IPS DF 6.9 (cell line): Measurements from ENCODE around the gene NDUFS5.
"Not testable (repeated sequence)": the region's sequence is repeated elsewhere in the genome, so short reads cannot be mapped to it uniquely, and the experiment has no call there.

Experiments used
- DNase-seq: peaks from one replicate; pipeline ENCODE4 v3.0.0-alpha.2; 2013; ENCODE audit warnings: low read depth, low spot score
- H3K27ac ChIP-seq: one replicate; pipeline ENCODE4 v1.5.1; 2013; ENCODE audit warnings: low read length, control low read depth
- H3K27me3 ChIP-seq: 2 replicates; pipeline ENCODE4 v1.6.1; 2013; ENCODE audit warnings: mild to moderate bottlenecking, low read length; ENCODE audit not compliant: control insufficient read depth, insufficient read depth
- H3K36me3 ChIP-seq: 2 replicates; pipeline ENCODE4 v1.6.1; 2013; ENCODE audit warnings: low read length; ENCODE audit not compliant: control insufficient read depth, insufficient read depth
- H3K4me1 ChIP-seq: 2 replicates; pipeline ENCODE4 v1.6.1; 2013; ENCODE audit warnings: low read length; ENCODE audit not compliant: control insufficient read depth, insufficient read depth
- H3K4me3 ChIP-seq: 2 replicates; pipeline ENCODE4 v1.5.1; 2013; ENCODE audit warnings: mild to moderate bottlenecking, low read length
- H3K9me3 ChIP-seq: 2 replicates; pipeline ENCODE4 v1.6.1; 2013; ENCODE audit warnings: low read length, inconsistent platforms; ENCODE audit not compliant: control insufficient read depth, insufficient read depth
- WGBS: extraction: QIAGEN DNeasy Blood & Tissue Kit; methylation state at CpG from one replicate; pipeline ENCODE4 v1.1.7; 2013; ENCODE audit warnings: mixed read lengths, missing lambda C conversion rate; ENCODE audit not compliant: insufficient read length, insufficient coverage; 5-methylcytosine and 5-hydroxymethylcytosine counted together

The NDUFS5 gene

DNA sequence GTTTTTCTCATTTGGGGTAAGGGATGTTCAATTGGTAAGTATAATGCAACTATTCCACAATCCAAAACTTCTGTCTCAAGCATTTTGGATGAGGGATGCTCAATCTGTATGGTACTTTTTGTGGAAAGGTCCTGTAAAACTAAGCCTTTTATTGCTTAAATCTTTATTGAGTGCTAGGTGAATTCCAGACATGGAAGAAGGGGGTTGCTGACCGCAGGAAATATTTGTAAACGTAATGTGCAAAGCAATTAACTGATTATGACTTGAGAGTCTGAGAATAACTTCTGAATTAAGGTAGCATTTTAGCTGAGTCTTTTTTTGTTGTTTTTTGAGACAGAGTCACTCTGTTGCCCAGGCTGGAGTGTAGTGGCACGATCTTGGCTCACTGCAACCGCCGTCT is 32.0 kb upstream of the NDUFS5 start:
- Histone ChIP-seq H3K4me1 (peaks cover 2% of the 10 kb centered on the region; the same call in 1 of the 2 replicates), H3K9me3 (no peaks in the 10 kb centered on the region), H3K27ac (no peak overlapping the region), H3K36me3 (peaks cover 7% of the 10 kb centered on the region; the same call in 1 of the 2 replicates), H3K4me3 (no peak overlapping the region), H3K27me3 (no peaks in the 10 kb centered on the region)
- no CpG with 5 or more reads among the region's 5 CpGs for WGBS
- no peak for DNase-seq

- H3K4me1 ChIP-seq, result peaks cover 2% of the 10 kb centered on the region; the same call in 1 of the 2 replicates
- WGBS, result no CpG with 5 or more reads among the region's 4 CpGs
- no peak overlapping the region for H3K4me3 ChIP-seq
These were observed 28.9 kb upstream of the NDUFS5 start for GRCh38 chr1:38997034-38997900.

GRCh38 chr1:38997901-38998190 is 28.3 kb upstream of the NDUFS5 start:
- Histone ChIP-seq H3K9me3 (no peaks in the 10 kb centered on the region), H3K4me3 (no peak overlapping the region), H3K36me3 (peaks cover 15% of the 10 kb centered on the region; the same call in 1 of the 2 replicates), H3K4me1 (peaks cover 2% of the 10 kb centered on the region; the same call in 1 of the 2 replicates), H3K27me3 (no peaks in the 10 kb centered on the region), H3K27ac (no peak overlapping the region)
- no peak for DNase-seq
- no CpG with 5 or more reads among the region's 3 CpGs for WGBS

More at GRCh38 chr1:38997034-38997900, 28.9 kb upstream of the NDUFS5 start:
- no peaks in the 10 kb centered on the region for H3K9me3 ChIP-seq
- no peak overlapping the region for H3K27ac ChIP-seq
- H3K27me3 ChIP-seq, result no peaks in the 10 kb centered on the region
- peaks cover 15% of the 10 kb centered on the region; the same call in 1 of the 2 replicates for H3K36me3 ChIP-seq
- no peak for DNase-seq

DNA sequence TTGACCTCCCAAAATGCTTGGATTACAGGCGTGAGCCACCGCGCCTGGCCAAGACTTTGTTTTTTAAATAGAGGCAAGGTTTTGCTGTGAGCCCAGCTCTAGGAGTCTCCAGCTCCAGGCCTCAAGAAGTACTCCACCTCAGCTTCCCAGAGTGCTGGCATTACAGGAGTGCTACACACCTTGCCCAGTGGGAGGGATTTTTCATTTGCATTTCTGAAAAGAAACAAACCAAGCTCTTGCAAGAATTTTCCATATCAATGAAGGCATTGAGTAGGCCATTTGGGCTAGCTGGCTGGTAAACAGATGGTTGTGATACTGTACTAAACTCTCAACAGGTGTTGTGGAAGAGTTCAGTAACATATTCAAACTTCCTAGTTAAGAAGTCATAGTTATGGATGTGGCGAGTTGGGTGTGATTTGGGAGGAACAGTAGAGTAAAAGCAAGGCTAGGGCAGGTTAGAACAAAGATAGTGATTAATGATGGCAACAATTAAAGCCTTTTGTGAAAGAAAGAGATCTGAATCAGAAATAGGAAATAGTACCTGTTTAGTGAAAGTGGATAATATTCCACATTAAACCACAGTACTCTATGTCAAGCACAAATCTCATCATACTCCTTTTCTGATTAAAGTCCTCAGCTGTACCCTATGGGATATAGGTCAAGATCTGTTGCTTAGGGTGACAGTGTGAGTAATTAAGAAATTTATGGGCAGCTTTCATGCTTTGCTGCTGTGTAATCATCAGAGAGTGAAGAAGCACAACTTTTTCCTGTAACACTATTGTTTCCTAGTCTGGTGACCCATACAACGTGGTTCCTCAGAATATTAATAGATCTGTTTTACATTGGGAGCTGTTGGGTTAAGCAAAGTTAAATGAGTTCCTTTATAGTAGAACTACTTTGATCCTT is 24.4 kb upstream of the NDUFS5 start:
- Histone ChIP-seq H3K4me1 (peaks cover 2% of the 10 kb centered on the region), H3K4me3 (no peak overlapping the region), H3K36me3 (peaks cover 35% of the 10 kb centered on the region; the same call in 1 of the 2 replicates), H3K9me3 (no peaks in the 10 kb centered on the region), H3K27me3 (no peaks in the 10 kb centered on the region), H3K27ac (no peak overlapping the region)
- WGBS, result no CpG with 5 or more reads among the region's 5 CpGs
- no peak for DNase-seq

GRCh38 chr1:39003281-39003680 is 22.9 kb upstream of the NDUFS5 start:
- Histone ChIP-seq H3K4me3 (no peak overlapping the region), H3K4me1 (peaks cover 2% of the 10 kb centered on the region), H3K9me3 (no peaks in the 10 kb centered on the region), H3K27me3 (no peaks in the 10 kb centered on the region), H3K36me3 (peaks cover 35% of the 10 kb centered on the region; the same call in 1 of the 2 replicates), H3K27ac (no peak overlapping the region)
- no peak for DNase-seq
- WGBS, result no CpG with 5 or more reads among the region's 3 CpGs

GRCh38 chr1:39003794-39004193 is 22.4 kb upstream of the NDUFS5 start:
- Histone ChIP-seq H3K36me3 (peaks cover 34% of the 10 kb centered on the region; the same call in 1 of the 2 replicates), H3K27me3 (no peaks in the 10 kb centered on the region), H3K4me1 (peaks cover 2% of the 10 kb centered on the region), H3K4me3 (no peak overlapping the region), H3K9me3 (no peaks in the 10 kb centered on the region), H3K27ac (no peak overlapping the region)
- DNase-seq, result no peak
- no CpG with 5 or more reads among the region's 2 CpGs for WGBS

DNA sequence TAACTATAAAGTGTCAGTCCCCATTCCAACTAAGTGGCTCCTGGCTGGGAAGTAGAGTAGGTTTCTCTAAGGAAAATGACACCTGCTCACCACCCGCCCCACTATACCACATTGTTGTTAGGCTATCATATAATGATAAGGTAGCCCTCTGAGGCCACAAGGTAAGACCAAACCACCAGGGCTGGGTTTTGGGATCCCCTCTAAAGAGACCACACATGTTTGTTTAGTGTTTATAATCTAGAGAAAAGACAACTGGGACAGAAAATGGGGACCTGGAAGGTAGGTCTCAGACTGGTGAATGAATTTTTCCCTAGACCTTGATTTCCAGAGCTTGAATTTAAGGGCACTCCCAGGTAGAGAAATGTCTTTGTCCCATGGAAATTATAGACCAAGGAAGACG is 19.9 kb upstream of the NDUFS5 start:
- WGBS, result no CpG with 5 or more reads among the region's 2 CpGs
- H3K27me3 ChIP-seq, result no peaks in the 10 kb centered on the region
- peaks cover 29% of the 10 kb centered on the region; the same call in 1 of the 2 replicates for H3K36me3 ChIP-seq
- no peak overlapping the region for H3K27ac ChIP-seq
- H3K9me3 ChIP-seq, result no peaks in the 10 kb centered on the region
- DNase-seq, result no peak
- no peak overlapping the region for H3K4me3 ChIP-seq
- H3K4me1 ChIP-seq, result peaks cover 2% of the 10 kb centered on the region

GRCh38 chr1:39006726-39007645 is 19.2 kb upstream of the NDUFS5 start:
- Histone ChIP-seq H3K4me3 (no peak overlapping the region), H3K27me3 (no peaks in the 10 kb centered on the region), H3K4me1 (no peaks in the 10 kb centered on the region; the same call in 1 of the 2 replicates), H3K27ac (no peak overlapping the region), H3K36me3 (peaks cover 28% of the 10 kb centered on the region; the same call in 1 of the 2 replicates), H3K9me3 (no peaks in the 10 kb centered on the region)
- no peak for DNase-seq
- WGBS, result no CpG with 5 or more reads among the region's 13 CpGs

GRCh38 chr1:39014956-39015355 is 11.2 kb upstream of the NDUFS5 start:
- not testable (repeated sequence) for H3K36me3 ChIP-seq, H3K9me3 ChIP-seq, DNase-seq, H3K4me3 ChIP-seq, H3K27ac ChIP-seq, H3K27me3 ChIP-seq, H3K4me1 ChIP-seq
- no CpG with 5 or more reads among the region's 8 CpGs for WGBS
